Gastroesophageal sphincter (tissue), 4 donors: Measurements from ENCODE around the gene PPM1B. TPM values are rescaled to one million over a fixed set of nuclear protein-coding genes. Genes with fewer than 3 reads are reported as not detected.
"Not testable (repeated sequence)": the region's sequence is repeated elsewhere in the genome, so short reads cannot be mapped to it uniquely, and the experiment has no call there.

Source experiments
- ATAC-seq: fragments of 150-250 bp; one replicate; pipeline ENCODE4 v1.9.1; 2016; ENCODE audit warnings: mild to moderate bottlenecking, moderate library complexity
- H3K27ac ChIP-seq, 4 donors: fragments of 200-600 bp; sonication (generic) in 3 of 4; 1 replicate in 3 of 4; 2 replicates in 1 of 4; pipeline ENCODE4 v1.5.1; 2016 to 2019
- H3K27me3 ChIP-seq: fragments of 200-600 bp; sonication (generic); one replicate; pipeline ENCODE4 v1.5.1; 2019
- H3K36me3 ChIP-seq, 2 donors: fragments of 200-600 bp; sonication (generic); one replicate each; pipeline ENCODE4 v1.5.1; 2019; ENCODE audit warnings: control low read depth in 1 of 2
- H3K4me1 ChIP-seq, 3 donors: fragments of 200-600 bp; sonication (generic); 1 replicate in 2 of 3; 2 replicates in 1 of 3; pipeline ENCODE4 v1.5.1; 2016 to 2019; ENCODE audit warnings: control low read depth in 2 of 3
- H3K4me3 ChIP-seq, 2 donors: fragments of 200-600 bp; sonication (generic); one replicate each; pipeline ENCODE4 v1.5.1; 2019; ENCODE audit warnings: mild to moderate bottlenecking in 1 of 2, moderate library complexity in 1 of 2
- H3K9me3 ChIP-seq, 3 donors: fragments of 200-600 bp; sonication (generic); one replicate each; pipeline ENCODE4 v1.5.1; 2017 to 2019; ENCODE audit warnings: control low read depth in 2 of 3
- CTCF ChIP-seq, 4 experiments: fragments of 200-600 bp in 2 of 4; fragments of 450-650 bp in 2 of 4; sonication (generic) in 1 of 4; IDR thresholded peaks; one replicate each; pipeline ENCODE4 v1.5.1; 2017 to 2019; ENCODE audit warnings: antibody characterized with exemption in 4 of 4, mild to moderate bottlenecking in 2 of 4, moderate library complexity in 2 of 4
- EP300 ChIP-seq: sonication (generic); formaldehyde crosslinking; IDR thresholded peaks from one replicate; pipeline ENCODE4 v1.6.1; 2017; ENCODE audit warnings: antibody characterized with exemption, mild to moderate bottlenecking
- POLR2A ChIP-seq, 2 donors: fragments of 450-650 bp; IDR thresholded peaks; one replicate each; pipeline ENCODE4 v1.6.1; 2017; ENCODE audit warnings: antibody characterized with exemption in 2 of 2, mild to moderate bottlenecking in 2 of 2, moderate library complexity in 1 of 2
- POLR2AphosphoS5 ChIP-seq: sonication (generic); formaldehyde crosslinking; IDR thresholded peaks from one replicate; pipeline ENCODE4 v1.6.1; 2017; ENCODE audit warnings: antibody characterized with exemption
- WGBS, 2 donors: methylation state at CpG; one replicate each; pipeline ENCODE4 v1.1.5; 2018; ENCODE audit warnings: low coverage in 1 of 2; 5-methylcytosine and 5-hydroxymethylcytosine counted together
- total RNA-seq, 4 donors: library from RNA; depleted of rRNA; stranded (reverse); fragments of >200 nt; gene quantifications; one replicate each; pipeline ENCODE4 v1.1.0, GENCODE V29; 2016

PPM1B gene
- total RNA-seq, 4 donors from 2014 or later: 62.9 to 125 (median 81.3) TPM

- no peak overlapping the region for H3K4me3 ChIP-seq
- no peaks in the 10 kb centered on the region for H3K36me3 ChIP-seq
- peaks cover 0 to 17% (median 4%) of the 10 kb centered on the region in 3 donors for H3K4me1 ChIP-seq
- no peak overlapping the region for H3K27ac ChIP-seq
- TF ChIP-seq EP300 (no peak), CTCF (IDR thresholded peaks at IDR 0.05) (no peak), POLR2AphosphoS5 (no peak), POLR2A (IDR thresholded peaks at IDR 0.05) (no peak)
- 83 to 93% methylated on average over 2 of the region's 3 CpGs for WGBS, 2 donors
- peaks cover 0 to 1% (median 0%) of the 10 kb centered on the region in 3 donors for H3K9me3 ChIP-seq
- ATAC-seq: no peak
- peaks cover 9% of the 10 kb centered on the region for H3K27me3 ChIP-seq
Observed at GRCh38 chr2:44246840-44247369, 78.2 kb downstream of the PPM1B start.

GRCh38 chr2:44247924-44248323, 79.2 kb downstream of the PPM1B start:
- Histone ChIP-seq H3K36me3 (no peaks in the 10 kb centered on the region), H3K4me3 (no peak overlapping the region), H3K27me3 (peaks cover 10% of the 10 kb centered on the region), H3K27ac (no peak overlapping the region), H3K9me3 (peaks cover 0 to 8% (median 0%) of the 10 kb centered on the region in 3 donors), H3K4me1 (peaks cover 0 to 17% (median 4%) of the 10 kb centered on the region in 3 donors)
- ATAC-seq: no peak
- WGBS, 2 donors: 56% methylated on average over 2 of the region's 3 CpGs; no CpG with 5 or more reads in 1 of the 2 donors
- no peak for TF ChIP-seq POLR2A (IDR thresholded peaks at IDR 0.05)
- TF ChIP-seq EP300: no peak
- TF ChIP-seq POLR2AphosphoS5: no peak
- no peak for TF ChIP-seq CTCF (IDR thresholded peaks at IDR 0.05)

GRCh38 chr2:44249269-44249668, 80.6 kb downstream of the PPM1B start:
- H3K36me3 ChIP-seq: not testable (repeated sequence)
- 85 to 89% methylated on average over 3 of the region's 6 CpGs for WGBS, 2 donors

GRCh38 chr2:44250376-44250775, 81.7 kb downstream of the PPM1B start:
- H3K27me3 ChIP-seq: peaks cover 10% of the 10 kb centered on the region
- H3K27ac ChIP-seq: no peak overlapping the region
- H3K4me3 ChIP-seq: no peak overlapping the region
- 62 to 76% methylated on average over 2 to 3 of the region's 3 CpGs for WGBS, 2 donors
- TF ChIP-seq POLR2AphosphoS5 (no peak), POLR2A (IDR thresholded peaks at IDR 0.05) (no peak), EP300 (no peak), CTCF (IDR thresholded peaks at IDR 0.05) (no peak)
- peaks cover 0 to 8% (median 0%) of the 10 kb centered on the region in 3 donors for H3K9me3 ChIP-seq
- no peaks in the 10 kb centered on the region for H3K36me3 ChIP-seq
- H3K4me1 ChIP-seq: no peaks in the 10 kb centered on the region
- ATAC-seq: no peak

More at GRCh38 chr2:44249269-44249668, 80.6 kb downstream of the PPM1B start:
- H3K9me3 ChIP-seq, H3K4me3 ChIP-seq, ATAC-seq, H3K4me1 ChIP-seq, H3K27ac ChIP-seq: not testable (repeated sequence)
- peaks cover 10% of the 10 kb centered on the region for H3K27me3 ChIP-seq

- H3K27me3 ChIP-seq: peaks cover 10% of the 10 kb centered on the region
- H3K4me1 ChIP-seq: no peaks in the 10 kb centered on the region
- no peak overlapping the region for H3K27ac ChIP-seq
- WGBS, 2 donors: 95 to 100% methylated on average over 2 of the region's 2 CpGs
- H3K4me3 ChIP-seq: no peak overlapping the region
- ATAC-seq: no peak
- no peak for TF ChIP-seq POLR2A (IDR thresholded peaks at IDR 0.05)
- no peak for TF ChIP-seq CTCF (IDR thresholded peaks at IDR 0.05)
- TF ChIP-seq EP300: no peak
- no peak for TF ChIP-seq POLR2AphosphoS5
- no peaks in the 10 kb centered on the region for H3K36me3 ChIP-seq
- H3K9me3 ChIP-seq: peaks cover 0 to 8% (median 0%) of the 10 kb centered on the region in 3 donors
Observed at GRCh38 chr2:44254023-44254422, 85.3 kb downstream of the PPM1B start.

- 80% methylated on average over 1 of the region's 3 CpGs; no CpG with 5 or more reads in 1 of the 2 donors for WGBS, 2 donors
- not testable (repeated sequence) for ATAC-seq, H3K4me1 ChIP-seq, H3K36me3 ChIP-seq, H3K4me3 ChIP-seq, H3K9me3 ChIP-seq, H3K27ac ChIP-seq, H3K27me3 ChIP-seq
Observed at GRCh38 chr2:44255704-44256103, 87.0 kb downstream of the PPM1B start.

GRCh38 chr2:44257802-44258201, 89.1 kb downstream of the PPM1B start:
- H3K27ac ChIP-seq, H3K36me3 ChIP-seq, ATAC-seq, H3K27me3 ChIP-seq, H3K9me3 ChIP-seq, H3K4me1 ChIP-seq, H3K4me3 ChIP-seq: not testable (repeated sequence)
- 82 to 100% methylated on average over 1 of the region's 1 CpG for WGBS, 2 donors
